Measurements from ENCODE around the gene RTEL1.
A peak's percentile ranks its signal among the peaks of the same experiment; 100 is the strongest.
"Not testable (repeated sequence)": the region's sequence is repeated elsewhere in the genome, so short reads cannot be mapped to it uniquely, and the experiment has no call there.

Gene RTEL1

DNA sequence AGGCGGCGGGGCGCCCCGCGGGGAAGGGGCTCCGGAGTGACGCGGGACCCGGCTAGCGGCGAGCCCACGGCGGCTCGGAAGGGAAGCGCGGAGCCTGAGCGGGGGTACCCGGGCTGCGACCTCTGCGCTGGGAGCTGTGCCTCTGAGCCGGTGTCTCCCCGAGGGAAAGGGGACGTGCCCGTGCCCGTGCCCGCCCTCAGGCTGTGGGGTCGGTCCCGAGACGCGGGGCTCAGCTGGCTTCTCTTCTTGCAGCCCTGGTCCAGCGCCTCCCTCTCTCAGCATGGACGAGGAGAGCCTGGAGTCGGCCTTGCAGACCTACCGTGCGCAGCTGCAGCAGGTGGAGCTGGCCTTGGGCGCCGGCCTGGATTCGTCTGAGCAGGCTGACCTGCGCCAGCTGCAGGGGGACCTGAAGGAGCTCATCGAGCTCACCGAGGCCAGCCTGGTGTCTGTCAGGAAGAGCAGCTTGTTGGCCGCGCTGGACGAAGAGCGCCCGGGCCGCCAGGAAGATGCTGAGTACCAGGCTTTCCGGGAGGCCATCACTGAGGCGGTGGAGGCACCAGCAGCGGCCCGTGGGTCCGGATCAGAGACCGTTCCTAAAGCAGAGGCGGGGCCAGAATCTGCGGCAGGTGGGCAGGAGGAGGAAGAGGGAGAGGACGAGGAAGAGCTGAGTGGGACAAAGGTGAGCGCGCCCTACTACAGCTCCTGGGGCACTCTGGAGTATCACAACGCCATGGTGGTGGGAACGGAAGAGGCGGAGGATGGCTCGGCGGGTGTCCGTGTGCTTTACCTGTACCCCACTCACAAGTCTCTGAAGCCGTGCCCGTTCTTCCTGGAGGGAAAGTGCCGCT is 50.4 kb downstream of the RTEL1 start:
- DNase-seq (ENCODE audit: low read depth in 2 of 2), result no peak

DNA sequence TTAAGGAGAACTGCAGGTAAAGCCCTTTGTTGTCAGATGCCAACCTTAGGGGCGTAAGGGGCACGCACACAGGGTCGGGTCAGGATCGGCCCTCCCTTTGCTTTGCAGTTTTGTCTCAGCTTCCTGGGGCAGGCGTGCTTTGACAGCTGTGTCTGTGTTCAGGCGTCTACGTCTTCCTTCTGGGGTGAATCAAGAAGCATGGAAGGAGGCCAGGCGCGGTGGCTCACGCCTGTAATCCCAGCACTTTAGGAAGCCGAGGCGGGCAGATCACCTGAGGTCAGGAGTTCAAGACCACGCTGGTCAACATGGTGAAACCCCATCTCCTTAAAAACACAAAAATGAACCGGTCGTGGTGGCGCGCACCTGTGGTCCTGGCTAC is 51.0 kb downstream of the RTEL1 start:
- no peak for DNase-seq (ENCODE audit: low read depth in 2 of 2)

DNA sequence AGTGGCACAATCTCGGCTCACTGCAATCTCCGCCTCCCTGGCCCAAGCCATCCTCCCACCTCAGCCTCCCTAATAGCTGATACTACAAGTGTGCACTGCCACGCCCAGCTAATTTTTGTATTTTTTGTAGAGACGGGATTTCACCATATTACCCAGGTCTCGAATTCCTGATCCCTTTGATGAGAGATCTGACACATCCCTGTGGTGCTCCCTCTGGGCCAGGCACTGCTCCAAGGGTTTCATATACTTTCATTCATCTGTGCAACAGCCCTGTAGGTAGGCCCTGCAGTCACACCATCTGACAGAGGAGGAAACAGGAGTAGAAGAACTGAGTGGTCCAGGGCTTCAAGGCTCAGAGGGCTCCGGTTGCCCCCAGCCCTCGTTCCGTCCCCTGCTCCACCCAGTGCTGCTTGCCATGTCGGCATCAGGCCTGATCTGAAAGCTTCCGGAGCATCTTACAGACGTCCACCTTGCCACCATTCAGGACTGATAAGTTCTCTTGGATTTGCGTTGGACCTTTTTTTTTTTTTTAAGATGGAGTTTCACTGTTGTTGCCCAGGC is 53.1 kb downstream of the RTEL1 start:
- DNase-seq (ENCODE audit: low read depth in 2 of 2), result no peak

DNA sequence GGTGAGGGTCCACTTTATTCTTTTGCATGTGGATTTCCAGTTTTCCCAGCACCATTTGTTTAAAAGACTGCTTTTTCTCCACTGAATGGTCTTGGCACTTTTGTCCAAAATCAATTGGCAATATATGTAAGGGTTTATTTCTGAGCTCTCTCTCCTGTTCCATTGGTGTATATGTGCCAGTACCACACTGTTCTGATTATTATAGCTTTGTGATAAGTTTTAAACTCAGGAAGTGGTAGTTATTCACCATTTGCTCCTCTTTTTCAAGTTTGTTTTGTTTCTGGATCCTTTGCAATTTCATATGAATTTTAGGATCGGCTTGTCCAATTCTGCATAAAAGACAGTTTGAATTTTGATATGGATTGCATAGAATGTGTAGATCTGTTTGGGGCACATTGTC is 54.1 kb downstream of the RTEL1 start:
- no peak for DNase-seq (ENCODE audit: low read depth in 2 of 2)

DNA sequence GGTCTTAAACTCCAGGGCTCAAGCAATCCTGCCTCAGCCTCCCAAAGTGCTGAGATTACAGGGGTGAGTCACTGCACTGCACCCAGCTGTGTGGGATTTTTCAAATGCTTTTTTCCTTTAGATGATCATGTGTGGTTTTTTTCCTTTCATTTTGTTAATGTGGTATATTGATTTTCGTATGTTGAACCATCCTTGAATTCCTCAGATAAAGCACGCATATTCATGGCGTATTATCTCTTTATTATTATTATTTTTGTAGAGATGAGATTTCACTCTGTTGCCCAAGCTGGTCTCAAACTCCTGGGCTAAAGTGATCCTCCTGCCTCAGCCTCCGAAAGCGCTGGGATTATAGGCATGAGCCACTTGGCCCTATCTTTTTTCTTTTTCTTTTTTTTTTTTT is 56.7 kb downstream of the RTEL1 start:
- no peak for DNase-seq (ENCODE audit: low read depth in 2 of 2)

DNA sequence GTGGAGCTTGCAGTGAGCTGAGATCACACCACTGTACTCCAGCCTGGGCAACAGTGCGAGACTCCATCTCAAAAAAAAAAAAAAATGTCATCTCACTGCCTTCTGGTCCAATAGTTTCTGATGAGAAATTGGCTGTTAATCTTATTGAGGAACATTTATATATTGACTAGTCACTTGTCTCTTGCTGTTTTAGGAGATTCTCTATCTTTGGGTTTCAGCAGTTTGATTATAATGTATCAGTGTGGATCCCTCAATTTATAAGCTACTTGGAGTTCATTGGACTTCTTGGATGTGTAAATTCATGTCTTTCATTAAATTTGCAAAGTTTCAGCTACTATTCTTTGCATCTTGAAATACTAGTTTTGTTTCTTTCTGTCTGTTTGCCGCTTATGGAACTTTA is 60.9 kb downstream of the RTEL1 start:
- no peak for DNase-seq (ENCODE audit: low read depth in 2 of 2)

DNA sequence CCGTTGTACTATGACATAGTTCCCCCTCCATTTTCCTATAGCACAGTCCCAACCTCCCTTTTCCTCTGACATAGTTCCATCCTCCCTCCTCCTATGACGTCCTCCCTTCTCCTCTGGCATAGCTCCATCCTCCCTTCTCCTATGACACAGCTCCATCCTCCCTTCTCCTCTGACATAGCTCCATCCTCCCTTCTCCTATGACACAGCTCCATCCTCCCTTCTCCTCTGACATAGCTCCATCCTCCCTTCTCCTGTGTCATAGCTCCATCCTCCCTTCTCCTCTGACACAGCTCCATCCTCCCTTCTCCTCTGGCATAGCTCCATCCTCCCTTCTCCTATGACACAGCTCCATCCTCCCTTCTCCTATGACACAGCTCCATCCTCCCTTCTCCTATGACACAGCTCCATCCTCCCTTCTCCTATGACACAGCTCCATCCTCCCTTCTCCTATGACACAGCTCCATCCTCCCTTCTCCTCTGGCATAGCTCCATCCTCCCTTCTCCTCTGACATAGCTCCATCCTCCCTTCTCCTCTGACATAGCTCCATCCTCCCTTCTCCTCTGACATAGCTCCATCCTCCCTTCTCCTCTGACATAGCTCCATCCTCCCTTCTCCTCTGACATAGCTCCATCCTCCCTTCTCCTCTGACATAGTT is 65.0 kb downstream of the RTEL1 start:
- DNase-seq (ENCODE audit: low read depth in 2 of 2), result not testable (repeated sequence)

DNA sequence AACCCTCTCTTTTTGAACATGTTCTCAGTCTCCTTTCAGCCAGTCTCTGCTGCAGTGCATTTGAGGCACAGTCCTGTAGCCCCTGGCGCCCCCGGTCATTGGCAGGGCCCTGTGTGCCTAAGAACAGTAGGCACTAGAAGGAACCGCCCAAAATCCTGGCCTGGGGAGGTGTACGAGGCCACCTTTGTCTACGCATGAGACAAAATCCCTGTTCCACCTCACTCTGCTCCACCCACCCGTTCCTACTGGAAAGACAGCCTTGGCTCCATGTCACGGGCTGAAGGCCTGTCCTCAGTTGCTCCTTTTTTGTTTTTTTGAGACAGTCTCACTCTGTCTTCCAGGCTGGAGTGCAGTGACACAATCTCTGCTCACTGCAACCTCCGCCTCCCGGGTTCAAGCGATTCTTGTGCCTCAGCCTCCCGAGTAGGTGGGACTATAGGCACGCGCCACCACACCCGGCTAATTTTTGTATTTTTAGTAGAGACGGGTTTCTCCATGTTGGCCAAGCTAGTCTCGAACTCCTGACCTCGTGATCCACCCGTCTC is 72.1 kb downstream of the RTEL1 start:
- DNase-seq (ENCODE audit: low read depth in 2 of 2), result not testable (repeated sequence)

DNA sequence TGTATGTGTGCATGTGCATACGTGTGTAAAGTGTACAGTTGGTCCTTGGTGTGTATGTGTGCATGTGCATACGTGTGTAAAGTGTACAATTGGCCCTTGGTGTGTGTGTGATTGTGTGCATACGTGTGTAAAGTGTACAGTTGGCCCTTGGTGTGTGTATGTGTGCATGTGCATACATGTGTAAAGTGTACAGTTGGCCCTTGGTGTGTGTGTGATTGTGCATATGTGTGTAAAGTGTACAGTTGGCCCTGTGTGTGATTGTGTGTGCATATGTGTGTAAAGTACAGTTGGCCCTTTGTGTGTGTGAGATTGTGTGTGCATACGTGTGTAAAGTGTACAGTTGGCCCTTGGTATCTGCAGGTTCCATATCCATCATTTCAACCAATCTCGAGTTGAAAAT is 73.3 kb downstream of the RTEL1 start:
- no peak for DNase-seq (ENCODE audit: low read depth in 2 of 2)

DNA sequence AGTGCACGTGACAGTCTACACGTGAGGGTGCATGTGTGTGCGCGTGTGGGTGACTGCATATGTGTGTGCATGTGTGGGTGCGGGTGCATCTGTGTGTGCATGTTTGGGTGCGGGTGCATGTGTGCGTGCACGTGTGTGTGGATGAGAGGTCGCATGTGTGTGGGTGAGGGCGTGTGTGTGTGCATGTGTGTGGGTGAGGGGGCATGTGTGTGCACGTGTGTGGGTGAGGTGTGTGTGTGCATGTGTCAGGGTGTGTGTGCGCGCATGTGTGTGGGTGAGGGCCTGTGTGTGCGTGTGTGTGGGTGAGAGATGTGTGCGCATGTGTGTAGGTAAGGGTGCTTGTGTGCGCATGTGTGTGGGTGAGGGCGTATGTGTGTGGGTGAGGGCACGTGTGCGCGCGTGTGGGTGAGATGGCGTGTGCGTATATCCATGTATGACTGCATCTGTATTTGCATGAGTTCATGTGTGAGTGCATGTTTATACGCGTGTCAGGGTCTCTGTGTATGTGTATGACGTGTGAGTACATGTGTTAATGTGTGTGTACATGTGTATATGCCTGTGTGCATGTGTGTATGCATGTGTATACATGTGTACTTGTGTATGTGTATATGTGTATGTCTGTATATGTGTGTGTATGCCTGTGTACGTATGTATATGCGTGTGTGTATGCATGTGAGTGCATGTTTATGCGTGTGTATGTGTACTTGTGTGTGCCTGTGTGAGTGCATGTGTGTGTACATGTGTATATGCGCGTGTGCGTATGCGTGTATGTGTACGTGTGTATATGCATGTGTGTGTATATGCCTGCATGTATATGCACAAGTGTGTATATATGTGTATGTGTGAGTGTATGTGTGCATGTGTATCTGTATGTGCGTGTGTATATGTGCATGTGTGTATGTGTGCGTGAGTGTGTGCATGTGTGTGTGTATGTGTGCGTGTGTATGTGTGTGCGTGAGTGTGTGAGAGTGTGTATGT is 74.3 kb downstream of the RTEL1 start:
- no peak for DNase-seq (ENCODE audit: low read depth in 2 of 2)

DNA sequence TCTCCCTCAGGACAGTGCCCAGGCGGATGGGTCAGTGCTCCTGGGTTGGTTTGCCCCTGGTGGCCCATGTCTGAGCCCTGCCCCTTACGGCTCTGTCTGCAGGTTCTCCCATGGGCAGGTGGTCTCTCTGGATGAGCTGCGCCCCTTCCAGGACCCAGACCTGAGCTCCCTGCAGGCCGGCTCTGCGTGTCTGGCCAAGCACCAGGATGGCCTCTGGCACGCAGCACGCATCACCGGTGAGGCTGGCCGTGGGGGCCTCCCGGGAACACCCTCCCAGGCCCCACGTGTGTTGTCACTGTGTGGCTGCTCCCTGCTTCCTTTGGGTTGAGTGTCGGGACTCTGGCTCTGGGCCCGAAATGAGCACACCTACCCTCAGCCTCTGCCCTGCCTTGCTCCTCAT is 75.0 kb downstream of the RTEL1 start:
- DNase-seq (ENCODE audit: low read depth in 2 of 2), result no peak

DNA sequence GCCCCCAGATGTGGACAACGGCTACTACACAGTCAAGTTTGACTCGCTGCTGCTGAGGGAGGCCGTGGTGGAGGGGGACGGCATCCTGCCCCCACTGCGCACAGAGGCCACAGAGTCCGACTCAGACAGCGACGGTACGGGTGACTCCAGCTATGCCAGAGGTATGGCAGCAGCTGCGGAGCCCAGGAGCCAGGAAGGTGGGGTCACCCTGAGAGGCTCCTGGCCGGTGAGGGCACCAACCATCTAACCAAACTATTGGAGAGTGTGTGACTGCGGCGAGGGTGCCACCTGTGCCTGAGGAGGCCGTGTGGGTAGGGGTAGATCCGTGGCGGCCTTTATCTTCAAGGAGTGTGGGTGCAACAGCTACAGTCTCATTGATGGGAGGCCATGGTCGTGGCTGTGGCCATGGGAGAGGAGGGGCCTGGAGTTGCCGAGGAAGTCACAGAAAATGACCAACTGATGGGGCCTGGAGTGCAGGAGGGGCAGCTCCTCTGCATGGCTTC is 75.5 kb downstream of the RTEL1 start:
- no peak for DNase-seq (ENCODE audit: low read depth in 2 of 2)

DNA sequence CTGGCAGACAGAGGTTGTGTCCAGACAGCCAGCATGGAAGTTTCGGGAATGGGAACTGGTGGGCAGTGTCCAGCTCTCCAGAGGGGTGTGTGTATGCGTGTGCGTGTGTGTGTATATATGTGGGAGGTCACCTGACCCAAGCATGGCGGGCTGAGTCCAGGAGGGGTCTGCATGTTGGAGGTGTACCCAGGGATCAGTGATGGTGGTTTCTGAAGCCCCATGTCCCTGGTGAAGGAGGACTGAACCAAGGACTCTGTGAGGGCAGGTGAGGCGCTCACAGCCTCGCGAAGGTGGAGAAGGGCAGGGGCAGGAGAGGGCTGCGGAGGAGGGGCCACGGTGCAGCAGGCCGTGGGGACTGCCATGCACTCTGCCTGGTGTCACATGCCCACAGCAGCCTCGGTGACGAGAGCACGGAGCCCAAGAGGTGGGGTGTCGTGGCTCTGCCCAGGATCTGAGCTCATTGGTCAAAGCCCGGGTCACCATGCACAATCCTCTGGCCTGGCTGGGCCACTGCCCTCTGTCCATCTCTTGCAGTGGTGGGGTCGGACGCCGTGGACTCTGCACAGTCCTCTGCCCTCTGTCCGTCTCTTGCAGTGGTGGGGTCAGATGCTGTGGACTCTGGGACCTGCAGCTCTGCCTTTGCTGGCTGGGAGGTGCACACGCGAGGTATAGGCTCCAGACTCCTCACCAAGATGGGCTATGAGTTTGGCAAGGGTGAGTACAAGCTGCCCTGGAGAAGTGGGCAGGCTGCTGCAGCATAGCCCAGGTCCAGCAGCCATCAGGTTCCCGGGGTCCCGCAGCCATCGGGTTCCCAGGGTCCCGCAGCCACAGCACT is 76.2 kb downstream of the RTEL1 start:
- no peak for DNase-seq (ENCODE audit: low read depth in 2 of 2)

DNA sequence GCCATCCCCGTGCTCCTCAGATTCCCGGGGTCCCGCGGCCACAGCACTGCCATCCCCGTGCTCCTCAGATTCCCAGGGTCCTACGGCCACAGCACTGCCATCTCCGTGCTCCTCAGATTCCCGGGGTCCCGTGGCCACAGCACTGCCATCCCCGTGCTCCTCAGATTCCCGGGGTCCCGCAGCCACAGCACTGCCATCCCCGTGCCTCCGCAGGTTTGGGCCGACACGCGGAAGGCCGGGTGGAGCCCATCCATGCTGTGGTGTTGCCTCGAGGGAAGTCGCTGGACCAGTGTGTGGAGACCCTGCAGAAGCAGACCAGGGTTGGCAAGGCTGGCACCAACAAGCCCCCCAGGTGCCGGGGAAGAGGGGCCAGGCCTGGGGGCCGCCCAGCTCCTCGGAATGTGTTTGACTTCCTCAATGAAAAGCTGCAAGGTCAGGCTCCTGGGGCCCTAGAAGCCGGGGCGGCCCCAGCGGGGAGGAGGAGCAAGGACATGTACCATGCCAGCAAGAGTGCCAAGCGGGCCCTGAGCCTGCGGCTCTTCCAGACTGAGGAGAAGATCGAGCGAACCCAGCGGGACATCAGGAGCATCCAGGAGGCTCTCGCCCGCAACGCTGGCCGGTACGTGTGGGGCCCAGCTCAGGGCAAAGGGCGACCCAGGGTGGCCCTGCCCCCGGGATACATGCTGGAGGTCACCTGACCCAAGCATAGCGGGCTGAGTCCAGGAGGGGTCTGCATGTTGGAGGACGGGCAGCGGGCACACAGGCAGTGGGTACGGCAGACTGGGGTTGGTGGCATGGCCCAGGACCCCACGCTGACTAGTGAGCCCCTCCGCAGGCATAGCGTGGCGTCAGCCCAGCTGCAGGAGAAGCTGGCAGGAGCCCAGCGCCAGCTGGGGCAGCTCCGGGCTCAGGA is 77.1 kb downstream of the RTEL1 start:
- DNase-seq (ENCODE audit: low read depth in 2 of 2), result no peak

DNA sequence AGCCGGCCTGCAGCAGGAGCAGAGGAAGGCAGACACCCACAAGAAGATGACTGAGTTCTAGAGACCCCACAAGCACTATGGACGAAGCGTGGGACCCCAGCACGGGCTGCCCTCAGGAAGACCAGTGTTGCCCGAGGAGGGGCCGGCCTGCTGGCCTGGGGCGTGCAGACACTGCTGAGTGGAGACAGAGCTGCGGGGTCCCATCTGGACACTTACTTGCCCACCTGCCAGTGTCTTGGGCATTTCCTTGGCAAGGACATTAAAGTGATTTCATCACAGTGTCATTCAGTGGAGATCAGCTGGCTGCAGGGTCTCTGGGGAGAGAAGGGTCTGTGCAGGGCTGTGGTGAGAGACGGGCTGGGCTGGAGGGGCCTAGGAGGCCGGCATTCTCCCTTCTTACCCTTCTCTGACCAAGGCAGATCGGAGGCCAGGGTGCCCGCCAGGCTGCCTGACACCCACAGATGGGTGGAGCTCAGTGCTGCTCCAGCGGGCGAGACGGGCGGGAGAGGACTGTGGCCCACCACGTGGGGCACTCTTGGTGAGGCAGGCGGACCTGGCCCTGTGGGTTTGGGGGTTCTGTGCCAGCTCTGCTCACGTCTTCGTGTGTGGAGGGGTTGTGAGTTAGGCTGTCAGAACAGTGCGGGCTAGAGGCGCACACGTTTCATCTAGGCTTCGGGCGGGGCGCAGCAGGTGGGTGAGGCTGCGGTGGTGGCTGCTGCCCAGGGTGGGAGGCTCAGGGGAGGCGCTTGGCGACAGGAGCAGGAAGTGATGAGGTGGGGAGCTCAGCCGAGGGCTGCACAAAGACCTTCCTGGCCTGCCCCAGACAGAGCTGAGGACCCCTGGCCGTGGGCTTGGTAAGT is 78.0 kb downstream of the RTEL1 start, which contains the start of gene LIME1:
Gene LIME1 (plus strand): TSS at position 806 of the 860 bp plus-strand sequence. CDS start 886 bp downstream, outside the sequence.
- DNase-seq (ENCODE audit: low read depth in 2 of 2), result peak in 1 of 2 donors; percentile 45

DNA sequence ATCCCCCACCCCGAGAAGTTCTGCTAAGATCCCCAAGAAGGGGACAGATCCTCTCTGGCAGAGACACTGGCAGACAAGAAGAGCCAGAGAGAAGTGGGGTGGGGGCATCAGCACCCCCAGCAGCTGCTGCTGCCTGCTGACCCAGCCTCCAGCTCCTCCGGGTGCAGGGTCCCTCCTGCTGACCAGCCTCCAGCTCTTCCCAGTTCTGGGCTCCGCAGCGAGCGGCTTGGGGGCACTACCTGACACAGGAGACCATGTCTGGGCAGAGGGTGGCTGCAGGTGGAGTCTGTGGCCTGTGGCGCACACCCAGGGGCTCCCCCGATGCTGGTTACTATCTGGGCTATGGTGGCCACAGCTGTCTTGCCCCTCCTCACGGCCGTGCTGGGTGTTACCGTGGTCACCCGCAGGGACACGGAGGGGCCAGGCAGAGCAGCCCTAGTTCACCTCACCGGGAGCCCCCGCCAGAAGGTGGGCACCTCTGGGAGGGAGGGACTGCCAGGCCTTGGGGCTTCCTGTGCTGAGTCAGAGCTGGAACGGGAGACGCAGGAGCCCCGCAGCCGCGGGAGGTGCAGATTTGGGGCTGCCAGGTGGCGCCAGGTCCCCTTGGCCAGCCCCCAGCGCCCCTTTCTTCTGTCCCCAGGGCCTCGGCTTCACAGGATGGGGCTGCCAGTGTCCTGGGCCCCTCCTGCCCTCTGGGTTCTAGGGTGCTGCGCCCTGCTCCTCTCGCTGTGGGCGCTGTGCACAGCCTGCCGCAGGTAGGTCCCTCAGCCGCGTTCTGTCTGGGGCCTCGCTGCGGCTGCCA is 79.0 kb downstream of the RTEL1 start:
- DNase-seq (ENCODE audit: low read depth in 2 of 2), result peak in 1 of 2 donors; percentile 35

DNA sequence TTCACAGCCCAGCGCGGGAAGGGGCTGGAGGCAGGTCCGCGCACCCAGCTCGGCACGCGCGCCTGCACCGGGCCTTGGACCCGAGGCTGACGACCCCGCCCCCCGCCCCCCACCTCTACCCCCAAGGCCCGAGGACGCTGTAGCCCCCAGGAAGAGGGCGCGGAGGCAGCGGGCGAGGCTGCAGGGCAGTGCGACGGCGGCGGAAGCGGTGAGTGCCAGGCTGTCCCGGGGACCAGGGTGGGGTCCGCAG is 79.5 kb downstream of the RTEL1 start:
- no peak for DNase-seq (ENCODE audit: low read depth in 2 of 2)
